HEK293 (cell line): ENCODE measurements around the gene NBPF15.
"Not testable (repeated sequence)": the region's sequence is repeated elsewhere in the genome, so short reads cannot be mapped to it uniquely, and the experiment has no call there.

ENCODE experiments used
- ZNF239 ChIP-seq: fragments of 450-650 bp; formaldehyde crosslinking; IDR thresholded peaks from 2 replicates; pipeline ENCODE4 v1.5.1; 2016; ENCODE audit warnings: missing biosample characterization, missing genetic modification characterization
- ZNF560 ChIP-seq: fragments of 450-650 bp; formaldehyde crosslinking; IDR thresholded peaks from 2 replicates; pipeline ENCODE4 v1.5.1; 2017; ENCODE audit warnings: missing biosample characterization, missing genetic modification characterization, borderline replicate concordance

DNA sequence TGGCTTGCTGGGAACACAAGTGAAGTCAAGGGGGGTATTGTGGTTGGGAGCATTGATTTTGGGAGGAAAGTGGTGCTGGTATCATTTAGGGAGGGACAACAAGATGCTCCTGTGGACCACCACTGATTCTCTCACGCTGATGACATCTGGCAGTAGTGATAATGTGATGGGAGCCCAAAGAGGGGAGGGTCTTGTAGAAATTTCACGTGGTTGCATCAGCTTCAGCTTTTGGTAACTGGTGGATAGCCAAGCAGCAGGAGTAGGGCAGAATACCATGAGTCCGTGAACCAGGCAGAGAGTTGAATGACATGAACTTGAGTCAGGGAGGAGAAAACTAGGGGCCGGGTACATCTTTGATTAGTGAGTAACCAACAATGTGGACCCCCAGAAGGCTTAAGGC is 32.7 kb upstream of the NBPF15 start:
- not testable (repeated sequence) for TF ChIP-seq ZNF239, ZNF560 (tag by site-specific recombination)
